PFSK-1 (cell line): ENCODE measurements around the gene MIPOL1.

Experiments
- POLR2AphosphoS5 ChIP-seq: IDR thresholded peaks from 2 replicates; pipeline ENCODE4 v1.6.1; 2012; ENCODE audit warnings: low read depth, mild to moderate bottlenecking, control low read depth, low read length, moderate library complexity
- TAF1 ChIP-seq: IDR thresholded peaks from 2 replicates; pipeline ENCODE4 v1.6.1; 2012; ENCODE audit warnings: low read length, control low read depth, borderline replicate concordance; ENCODE audit not compliant: insufficient read depth

DNA sequence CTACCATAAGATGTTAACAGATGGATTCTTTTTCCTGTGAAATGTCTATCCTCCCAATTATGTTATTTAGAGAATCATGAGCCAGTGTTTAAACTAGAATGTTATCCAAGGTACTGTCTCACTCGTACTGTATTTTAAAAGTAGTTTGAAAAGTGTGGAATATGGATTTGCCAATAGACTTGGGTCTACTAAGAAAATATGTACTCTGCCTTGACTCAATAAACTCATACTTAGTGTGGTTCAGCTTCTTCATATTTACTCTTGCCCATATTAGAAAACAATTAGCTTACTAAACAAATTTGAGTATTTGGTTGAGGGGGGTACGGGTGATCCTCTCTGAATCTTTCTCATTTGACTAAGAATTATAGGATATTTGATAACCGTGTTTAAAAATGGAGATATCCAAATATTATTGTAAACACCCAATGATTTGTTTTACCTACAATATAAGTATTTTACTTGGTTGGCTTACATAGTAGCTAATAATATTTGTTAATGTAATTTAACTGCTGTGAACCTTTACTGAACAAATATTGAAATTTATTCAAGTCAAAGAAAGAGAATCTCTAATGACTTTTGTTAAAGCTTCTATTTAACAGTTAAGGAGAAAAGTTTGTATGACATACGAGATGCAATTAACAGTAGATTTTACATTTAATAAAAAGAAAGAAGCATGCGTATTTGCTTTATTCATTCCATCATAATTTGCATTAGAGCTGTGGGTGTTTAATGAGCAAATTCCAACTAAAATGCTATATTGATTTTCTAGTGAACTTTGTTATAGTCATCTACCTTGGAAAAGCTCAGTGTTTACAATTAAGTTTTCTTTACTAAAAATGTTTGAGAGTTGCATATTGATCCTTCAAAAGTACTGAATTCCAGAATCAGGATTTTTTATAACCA, 81.2 kb downstream of the MIPOL1 start:
- TF ChIP-seq POLR2AphosphoS5 (no peak), TAF1 (no peak)
